Stimulated activated CD4-positive, alpha-beta T cell treated with anti-CD3 and anti-CD28 coated beads, Interleukin-4, amount 100 ng/mL, for 48 hours (primary cell): ENCODE data around the gene TGFBRAP1.
"Not testable (repeated sequence)": the region's sequence is repeated elsewhere in the genome, so short reads cannot be mapped to it uniquely, and the experiment has no call there.

Experiments
- DNase-seq, 2 donors: peaks; one replicate each; pipeline ENCODE4 v3.0.0-alpha.2; 2020; ENCODE audit warnings: low read depth in 2 of 2

Gene TGFBRAP1

DNA sequence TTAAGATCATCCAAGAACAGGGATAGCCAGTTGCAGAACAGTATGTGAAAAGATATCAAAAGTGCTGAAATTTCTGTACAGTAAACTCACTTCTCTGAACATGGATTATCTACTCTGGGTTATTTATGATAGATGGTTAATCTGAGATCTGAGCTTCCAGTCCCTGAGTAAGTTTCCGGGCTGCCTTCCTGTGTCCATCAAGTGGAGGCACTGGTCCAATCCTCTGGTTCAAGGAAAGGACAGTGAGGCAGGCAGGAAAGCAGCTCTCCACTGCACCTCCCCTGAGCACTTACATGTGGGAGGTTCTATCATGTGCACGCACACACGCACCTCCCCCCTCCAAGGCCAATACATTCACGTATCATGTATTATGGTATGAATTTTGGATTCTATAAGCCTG, 55.5 kb downstream of the TGFBRAP1 start:
- DNase-seq = no peak

DNA sequence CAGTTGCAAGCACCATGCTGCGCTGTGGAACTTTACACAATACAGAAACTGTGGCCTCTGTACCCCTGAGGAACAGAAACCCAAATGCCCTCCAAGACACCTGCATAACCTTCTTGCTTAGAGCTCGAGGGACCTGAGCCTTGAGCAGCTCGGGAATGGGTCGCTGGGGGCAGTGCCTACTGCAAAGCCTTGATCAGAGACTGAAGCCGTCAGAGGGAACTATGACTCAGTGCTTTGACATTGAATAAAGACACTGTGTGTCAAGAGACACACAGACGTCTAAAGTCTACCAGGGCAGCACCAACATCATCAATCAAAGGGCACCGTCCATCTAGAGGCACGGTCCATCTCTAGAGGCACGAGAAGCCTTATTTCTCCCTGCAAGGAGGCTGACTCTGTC, 57.4 kb downstream of the TGFBRAP1 start:
- no peak for DNase-seq

DNA sequence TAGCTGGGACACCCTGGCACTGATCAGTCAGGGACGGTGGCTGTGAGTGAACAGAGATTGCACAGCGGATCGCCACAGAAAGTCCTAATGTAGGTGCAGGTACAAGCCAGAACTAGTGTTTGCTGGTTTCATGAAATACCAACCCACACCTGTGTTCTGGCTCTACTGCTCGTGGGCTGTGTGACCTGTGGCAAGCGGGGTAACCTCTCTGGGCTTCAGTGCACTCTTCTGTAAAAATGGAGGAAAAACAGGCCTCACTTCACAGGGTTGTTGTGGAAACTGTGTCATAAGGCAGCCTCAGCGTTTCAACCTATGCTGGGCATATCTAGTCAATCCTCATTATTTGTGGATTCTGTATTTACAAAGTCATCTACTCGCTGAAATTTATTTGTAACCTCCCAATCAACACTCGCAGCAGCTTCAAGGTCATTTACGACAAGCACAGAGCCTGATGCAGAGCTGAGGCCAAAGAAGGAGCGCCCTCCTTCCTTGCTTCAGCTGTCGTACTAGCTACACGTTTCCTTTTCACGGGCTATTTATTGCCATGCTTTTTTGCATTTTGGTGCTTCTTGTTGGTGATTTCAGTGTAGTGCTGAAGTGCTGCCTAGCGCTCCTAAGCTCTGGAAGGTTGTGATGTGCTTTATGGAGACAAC, 58.0 kb downstream of the TGFBRAP1 start:
- no peak for DNase-seq

DNA sequence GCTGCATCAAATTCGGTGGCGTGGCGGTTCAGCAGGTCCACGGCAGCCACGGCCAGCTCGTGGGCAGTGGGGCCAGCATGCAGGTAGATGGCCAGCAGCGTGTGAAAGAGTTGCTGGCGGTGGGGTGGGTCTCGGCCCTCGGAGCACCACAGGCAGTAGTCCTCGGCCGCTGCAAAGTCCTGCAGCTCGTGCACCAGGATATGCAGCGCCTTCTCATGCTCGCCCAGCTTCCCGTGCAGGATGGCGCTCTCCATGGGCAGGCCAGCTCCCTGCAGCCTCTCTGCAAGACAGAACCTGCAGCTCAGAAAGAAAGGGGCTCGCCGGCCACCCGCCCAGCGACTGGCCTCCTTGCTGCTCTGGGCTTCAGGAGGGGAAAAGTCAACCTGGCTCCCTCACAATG, 60.1 kb downstream of the TGFBRAP1 start:
- no peak for DNase-seq

DNA sequence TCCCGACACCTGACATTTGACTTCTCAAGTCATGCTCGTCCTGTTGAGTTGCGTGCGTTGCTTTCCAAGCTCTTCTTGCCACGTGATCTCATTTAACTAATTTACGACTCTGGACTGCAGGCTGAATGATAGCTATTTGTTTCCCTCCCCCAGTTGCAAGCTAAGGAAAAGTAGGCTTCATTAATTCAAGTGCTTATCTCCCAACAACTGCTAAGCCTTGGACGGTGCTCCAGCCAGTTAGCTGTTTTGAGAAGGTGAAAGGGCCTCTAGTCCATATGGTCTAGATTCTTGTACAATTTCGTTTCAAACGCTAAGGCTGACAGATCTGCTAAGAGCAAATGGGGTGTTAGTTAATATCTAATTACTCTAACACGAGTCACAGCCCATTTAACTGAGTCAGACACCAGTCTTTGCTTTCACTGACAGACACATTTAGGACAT, 66.9 kb downstream of the TGFBRAP1 start:
- no peak for DNase-seq

DNA sequence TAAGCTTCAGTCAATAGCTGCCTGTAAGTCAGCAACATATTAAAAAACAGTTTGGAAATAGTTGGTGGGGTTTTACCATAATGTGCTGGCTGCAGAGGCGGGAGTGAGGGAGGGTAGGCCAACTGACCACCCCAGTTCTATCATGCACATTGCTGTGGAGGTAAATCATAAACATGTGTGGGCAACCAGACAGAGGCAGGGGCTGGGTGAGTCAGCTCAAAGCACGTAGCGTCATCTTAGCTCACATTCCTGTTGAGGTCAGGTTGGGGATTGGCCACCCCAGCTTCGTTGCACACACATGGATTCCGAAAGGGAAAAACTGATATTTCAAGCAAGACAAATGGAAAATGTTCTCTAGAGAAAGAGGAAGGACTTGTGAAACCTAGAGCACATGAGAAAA, 68.5 kb downstream of the TGFBRAP1 start:
- no peak for DNase-seq

- no peak for DNase-seq
Observed at GRCh38 chr2:105258835-105259350, 70.6 kb downstream of the TGFBRAP1 start.

- no peak for DNase-seq
Observed at GRCh38 chr2:105257981-105258380, 71.6 kb downstream of the TGFBRAP1 start.

DNA sequence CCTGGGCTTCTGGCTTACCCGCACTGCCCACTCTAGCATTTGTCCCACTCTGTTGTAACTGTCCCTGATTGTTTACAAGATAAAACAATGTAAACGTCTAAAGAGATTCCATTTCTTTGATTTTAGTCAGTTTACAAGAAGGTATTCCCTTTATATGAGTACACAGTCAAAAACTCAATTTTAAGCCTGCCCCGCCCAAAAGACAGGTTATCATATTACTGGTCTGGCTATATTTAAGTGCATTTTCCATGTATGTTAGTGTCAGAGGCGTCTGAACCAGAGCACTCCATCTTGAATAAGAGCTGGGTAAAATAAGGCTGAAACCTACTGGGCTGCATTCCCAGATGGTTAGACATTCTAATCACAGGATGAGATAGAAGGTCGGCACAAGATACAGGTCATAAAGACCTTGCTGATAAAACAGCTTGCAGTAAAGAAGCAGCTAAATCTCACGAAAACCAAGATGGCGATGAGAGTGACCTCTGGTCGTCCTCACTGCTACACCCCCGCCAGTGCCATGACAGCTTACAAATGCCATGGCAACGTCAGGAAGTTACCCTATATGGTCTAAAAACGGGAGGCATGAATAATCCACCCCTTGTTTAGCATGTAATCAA, 73.0 kb downstream of the TGFBRAP1 start:
- DNase-seq = no peak

DNA sequence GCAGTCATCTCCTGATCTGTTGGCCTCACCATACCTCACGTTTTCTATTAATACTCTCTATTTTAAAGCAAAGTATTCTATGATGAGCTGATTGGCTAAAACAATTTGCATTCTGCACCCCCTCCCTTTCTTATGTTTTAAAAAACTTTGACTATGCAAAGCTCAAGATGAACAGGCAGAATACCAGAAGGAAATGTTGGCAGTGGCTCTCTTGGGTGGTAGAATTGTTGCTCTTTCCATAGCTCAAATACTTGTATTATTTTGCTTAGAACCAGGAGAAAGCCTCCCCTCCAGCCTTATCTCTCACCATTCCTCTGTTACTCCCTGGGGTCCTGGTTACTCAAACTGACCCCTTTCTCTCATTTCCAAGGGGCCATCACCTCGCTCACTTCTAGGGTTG, 73.6 kb downstream of the TGFBRAP1 start:
- no peak for DNase-seq

DNA sequence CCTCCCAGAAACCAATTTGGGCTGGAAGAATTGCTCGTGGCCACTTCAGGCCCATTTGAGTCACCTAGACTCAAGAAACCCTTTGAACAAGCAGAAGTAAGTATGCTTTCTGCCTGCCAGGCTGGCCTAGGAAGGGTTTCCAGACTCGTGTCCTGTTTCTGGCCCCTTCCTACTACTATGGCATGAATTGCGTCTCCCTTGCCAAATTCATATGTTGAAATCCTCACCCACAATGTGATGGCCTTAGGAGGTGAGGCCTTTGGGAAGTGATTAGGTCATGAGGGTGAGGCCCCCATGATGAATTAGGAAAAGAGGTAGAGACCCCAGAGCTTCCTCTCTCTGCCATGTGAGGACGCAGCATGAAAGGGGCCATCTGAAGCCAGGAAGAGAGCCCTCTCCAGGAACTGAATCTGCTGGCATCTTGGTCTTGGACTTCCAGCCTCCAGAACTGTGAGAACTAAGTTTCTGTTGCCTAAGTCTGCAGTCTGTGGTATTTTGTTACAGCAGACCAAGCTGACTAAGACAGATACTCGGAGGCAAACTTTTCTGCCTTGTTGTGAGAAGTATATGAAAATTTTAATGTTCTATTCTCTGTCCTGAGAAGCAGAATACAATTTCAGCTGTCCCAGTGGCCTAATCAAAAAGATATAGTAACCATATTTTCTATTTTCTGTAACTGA, 74.9 kb downstream of the TGFBRAP1 start:
- no peak for DNase-seq

DNA sequence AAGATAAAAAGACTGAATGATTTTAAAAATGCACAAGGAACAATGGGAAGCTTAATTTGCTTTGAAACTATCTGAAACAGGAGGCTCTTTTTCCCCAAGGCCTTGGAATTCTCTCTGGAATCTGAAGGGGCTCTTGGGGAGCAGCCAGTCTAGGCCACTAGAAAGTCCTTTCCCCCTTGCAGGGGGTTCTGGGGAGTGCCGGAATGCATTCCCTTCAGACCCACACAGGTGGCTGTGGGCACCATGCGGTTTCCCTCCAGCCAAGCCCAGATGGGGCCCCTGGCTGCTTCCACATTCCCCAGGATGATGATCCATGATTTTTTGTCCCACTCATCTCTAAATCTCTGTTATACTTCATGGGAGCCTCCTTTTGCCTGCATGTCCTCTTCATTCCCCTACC, 77.3 kb downstream of the TGFBRAP1 start:
- no peak for DNase-seq

DNA sequence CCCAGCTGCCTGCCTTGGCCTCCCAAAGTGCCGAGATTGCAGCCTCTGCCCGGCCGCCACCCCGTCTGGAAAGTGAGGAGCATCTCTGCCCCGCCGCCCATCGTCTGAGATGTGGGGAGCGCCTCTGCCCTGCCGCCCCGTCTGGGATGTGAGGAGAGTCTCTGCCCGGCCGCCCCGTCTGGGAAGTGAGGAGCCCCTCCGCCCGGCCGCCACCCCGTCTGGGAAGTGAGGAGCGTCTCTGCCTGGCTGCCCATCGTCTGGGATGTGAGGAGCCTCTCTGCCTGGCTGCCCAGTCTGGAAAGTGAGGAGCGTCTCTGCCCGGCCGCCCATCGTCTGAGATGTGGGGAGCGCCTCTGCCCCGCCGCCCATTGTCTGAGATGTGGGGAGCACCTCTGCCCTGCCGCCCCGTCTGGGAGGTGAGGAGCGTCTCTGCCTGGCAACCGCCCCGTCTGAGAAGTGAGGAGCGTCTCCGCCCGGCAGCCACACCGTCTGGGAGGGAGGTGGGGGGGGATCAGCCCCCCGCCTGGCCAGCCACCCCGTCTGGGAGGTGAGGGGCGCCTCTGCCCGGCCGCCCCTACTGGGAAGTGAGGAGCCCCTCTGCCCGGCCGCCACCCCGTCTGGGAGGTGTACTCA, 78.4 kb downstream of the TGFBRAP1 start:
- not testable (repeated sequence) for DNase-seq

GRCh38 chr2:105249891-105250290, 79.6 kb downstream of the TGFBRAP1 start:
- DNase-seq = no peak

GRCh38 chr2:105249181-105249580, 80.4 kb downstream of the TGFBRAP1 start:
- no peak for DNase-seq

GRCh38 chr2:105248316-105249070, 81.0 kb downstream of the TGFBRAP1 start:
- DNase-seq = no peak

GRCh38 chr2:105244451-105244850, 85.1 kb downstream of the TGFBRAP1 start:
- DNase-seq = no peak

DNA sequence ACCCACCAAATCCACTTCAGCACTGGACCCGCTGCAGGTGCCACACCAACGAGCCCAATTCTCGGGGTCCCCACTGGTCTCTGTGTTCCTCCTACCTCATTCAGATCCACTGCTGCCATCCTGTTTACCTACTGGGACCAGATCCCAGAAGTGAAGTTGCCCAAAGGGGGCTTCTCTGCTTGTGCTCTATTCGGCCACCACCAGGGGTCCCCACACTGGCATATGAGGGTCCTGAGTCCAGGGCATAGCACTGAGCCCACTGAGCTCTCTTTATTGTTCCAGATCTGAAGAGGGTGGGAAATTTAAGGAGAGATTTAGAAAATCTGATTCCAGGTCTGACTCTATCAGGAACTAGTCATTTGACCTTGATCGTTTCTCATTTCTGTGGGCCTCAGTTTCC, 85.6 kb downstream of the TGFBRAP1 start:
- DNase-seq = no peak

- no peak for DNase-seq
Observed at GRCh38 chr2:105242286-105242993, 87.1 kb downstream of the TGFBRAP1 start.

DNA sequence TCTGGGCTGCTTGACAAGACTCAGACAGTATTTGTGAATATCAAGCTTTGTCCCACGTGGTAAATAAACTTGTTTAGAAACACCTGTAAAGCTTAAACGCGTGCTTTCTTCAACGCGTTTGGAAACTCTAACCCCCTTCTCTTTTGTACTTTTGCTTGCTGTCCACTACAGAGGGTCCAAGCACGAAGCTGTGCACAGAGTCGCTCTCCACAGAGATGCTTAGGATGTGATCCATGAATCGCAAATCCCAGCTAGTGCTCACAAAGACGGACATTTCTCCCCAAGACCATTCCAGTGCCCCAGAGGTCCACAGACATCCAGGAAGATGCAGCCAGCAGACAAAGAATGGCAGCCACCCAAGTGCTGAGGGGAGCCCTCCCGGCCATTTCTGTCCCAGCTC, 88.1 kb downstream of the TGFBRAP1 start, which contains the start of gene GPR45:
Gene GPR45 (plus strand): TSS at position 301 of the 400 bp plus-strand sequence. CDS start 116 bp downstream, outside the sequence.
- no peak for DNase-seq

DNA sequence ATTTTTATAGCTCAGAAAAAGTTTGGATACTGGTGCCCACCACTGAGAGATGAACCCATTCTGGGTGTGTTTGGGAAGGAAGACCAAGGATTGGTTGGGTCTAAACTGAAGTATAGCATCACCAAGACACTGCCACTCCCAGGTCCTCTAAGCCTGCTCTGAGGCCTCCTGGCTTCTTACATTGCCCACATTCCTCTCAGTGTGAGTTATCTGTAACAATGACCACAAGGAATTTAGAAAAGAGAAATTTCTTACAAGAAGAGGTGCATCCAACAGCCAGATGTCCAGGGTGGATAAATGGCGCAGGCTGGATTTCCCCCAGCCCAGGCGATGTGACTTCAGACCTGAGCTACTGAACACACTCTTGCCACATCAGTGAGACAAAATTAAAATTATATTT, 89.6 kb downstream of the TGFBRAP1 start:
- no peak for DNase-seq
